HPDE6-E6E7 (cell line): ENCODE data around the gene TMEM263.

Experiments used
- DNase-seq: peaks from one replicate; pipeline ENCODE4 v3.0.0; 2011; ENCODE audit warnings: missing footprints; ENCODE audit errors: extremely low spot score

Gene TMEM263

GRCh38 chr12:106947461-106947860 is 8.2 kb upstream of the TMEM263 start:
- no peak for DNase-seq

GRCh38 chr12:106950591-106950990 is 5.1 kb upstream of the TMEM263 start:
- DNase-seq: no peak

- no peak for DNase-seq
Measured at GRCh38 chr12:106953352-106954250, 2.1 kb upstream of the TMEM263 start.

- peak; percentile 19 for DNase-seq
Measured at GRCh38 chr12:106954462-106955376, 988 bp upstream of the TMEM263 start.

- DNase-seq: peak; percentile 31
Measured at GRCh38 chr12:106956048-106956578, 406 bp downstream of the TMEM263 start.

GRCh38 chr12:106957583-106957982 is 1.9 kb downstream of the TMEM263 start:
- no peak for DNase-seq

GRCh38 chr12:106960443-106960842 is 4.7 kb downstream of the TMEM263 start:
- no peak for DNase-seq

- no peak for DNase-seq
Measured at GRCh38 chr12:106962286-106962685, 6.6 kb downstream of the TMEM263 start.

- DNase-seq: no peak
Measured at GRCh38 chr12:106964526-106964925, 8.8 kb downstream of the TMEM263 start.

- no peak for DNase-seq
Measured at GRCh38 chr12:106971065-106971464, 15.4 kb downstream of the TMEM263 start.

- no peak for DNase-seq
Measured at GRCh38 chr12:106973545-106973944, 17.8 kb downstream of the TMEM263 start.

GRCh38 chr12:106974511-106974910 is 18.8 kb downstream of the TMEM263 start:
- no peak for DNase-seq

- DNase-seq: no peak
Measured at GRCh38 chr12:106975098-106975497, 19.4 kb downstream of the TMEM263 start.

GRCh38 chr12:106975993-106976658 is 20.4 kb downstream of the TMEM263 start:
- DNase-seq: no peak

GRCh38 chr12:106976668-106977067 is 21.0 kb downstream of the TMEM263 start:
- DNase-seq: no peak

- DNase-seq: no peak
Measured at GRCh38 chr12:106978035-106978800, 22.5 kb downstream of the TMEM263 start.

GRCh38 chr12:106980944-106981343 is 25.2 kb downstream of the TMEM263 start:
- no peak for DNase-seq

GRCh38 chr12:106981788-106982187 is 26.1 kb downstream of the TMEM263 start:
- DNase-seq: no peak

GRCh38 chr12:106982229-106982628 is 26.5 kb downstream of the TMEM263 start:
- no peak for DNase-seq

GRCh38 chr12:106984588-106985137 is 29.0 kb downstream of the TMEM263 start:
- no peak for DNase-seq

- no peak for DNase-seq
Measured at GRCh38 chr12:106985479-106985878, 29.8 kb downstream of the TMEM263 start.
